ENCODE results near the gene MCM9.

MCM9 gene

DNA sequence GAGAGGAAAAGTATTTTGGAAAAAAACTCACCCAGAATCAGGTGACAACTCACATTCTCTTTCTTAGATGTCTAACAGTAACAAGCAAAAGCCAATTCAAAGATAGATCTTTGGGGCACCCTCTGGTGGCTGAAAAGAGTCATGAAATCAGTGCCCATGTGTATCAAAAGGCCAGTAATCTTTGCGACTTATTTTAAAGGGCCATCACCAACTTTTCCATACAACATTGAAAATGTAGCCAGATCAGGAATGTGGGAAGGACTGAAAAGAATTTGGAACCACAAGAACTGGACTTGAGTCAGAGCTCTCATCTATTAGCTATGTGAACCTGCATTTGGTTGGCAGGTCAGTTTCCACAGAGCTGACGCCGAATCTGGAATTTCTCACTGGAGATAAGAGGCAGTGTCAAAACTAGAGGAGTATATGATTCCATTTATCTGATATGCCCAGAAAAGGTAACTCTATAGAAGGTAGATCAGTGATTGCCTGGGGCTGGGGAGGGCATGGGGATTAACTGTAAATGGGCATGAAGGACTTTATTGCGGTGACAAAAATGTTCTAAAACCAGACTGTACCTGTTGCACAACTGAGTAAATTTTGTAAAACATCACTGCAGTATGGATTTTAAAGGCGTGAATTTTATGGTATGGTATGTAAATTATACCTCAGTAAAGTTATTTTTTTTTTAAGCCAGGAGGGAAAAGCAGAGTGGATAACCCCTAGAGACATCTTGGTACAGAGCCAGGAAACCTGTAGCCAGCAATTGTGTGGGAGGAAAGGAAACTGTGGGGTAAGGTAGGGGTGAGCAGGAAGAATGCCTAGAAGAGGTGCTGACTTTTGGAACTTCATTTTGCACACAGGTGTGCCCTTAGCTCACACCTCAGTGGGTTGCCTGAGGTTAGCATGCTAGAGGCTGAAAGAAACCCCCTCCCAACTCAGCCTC, 158.1 kb downstream of the MCM9 start:
- H3K4me3 ChIP-seq (ENCODE audit: low read length), result no peak overlapping the region
- no peaks in the 10 kb centered on the region for H3K79me2 ChIP-seq (ENCODE audit: low read length)
- no peaks in the 10 kb centered on the region for H3K9me3 ChIP-seq (ENCODE audit: insufficient read depth, low read length)
- no peak overlapping the region for H3K27ac ChIP-seq (ENCODE audit: low read length)
- no peaks in the 10 kb centered on the region for H3K4me1 ChIP-seq (ENCODE audit: low read length)
- H3K27me3 ChIP-seq (ENCODE audit: low read depth, low read length), result 0 out of 2 replicates have a peak, but pooled peaks cover 3% of the 10 kb centered on the region
- H3K4me2 ChIP-seq (ENCODE audit: low read length), result no peak overlapping the region
- no peaks in the 10 kb centered on the region for H3K36me3 ChIP-seq (replicated peaks; ENCODE audit: low read depth, low read length)
- no peaks in the 10 kb centered on the region for H4K20me1 ChIP-seq (ENCODE audit: insufficient read depth, low read length)
- H2AFZ ChIP-seq (ENCODE audit: low read depth, low read length), result no peak overlapping the region
- H3K9ac ChIP-seq (ENCODE audit: low read length), result no peak overlapping the region
- TF ChIP-seq, protein P1, sequence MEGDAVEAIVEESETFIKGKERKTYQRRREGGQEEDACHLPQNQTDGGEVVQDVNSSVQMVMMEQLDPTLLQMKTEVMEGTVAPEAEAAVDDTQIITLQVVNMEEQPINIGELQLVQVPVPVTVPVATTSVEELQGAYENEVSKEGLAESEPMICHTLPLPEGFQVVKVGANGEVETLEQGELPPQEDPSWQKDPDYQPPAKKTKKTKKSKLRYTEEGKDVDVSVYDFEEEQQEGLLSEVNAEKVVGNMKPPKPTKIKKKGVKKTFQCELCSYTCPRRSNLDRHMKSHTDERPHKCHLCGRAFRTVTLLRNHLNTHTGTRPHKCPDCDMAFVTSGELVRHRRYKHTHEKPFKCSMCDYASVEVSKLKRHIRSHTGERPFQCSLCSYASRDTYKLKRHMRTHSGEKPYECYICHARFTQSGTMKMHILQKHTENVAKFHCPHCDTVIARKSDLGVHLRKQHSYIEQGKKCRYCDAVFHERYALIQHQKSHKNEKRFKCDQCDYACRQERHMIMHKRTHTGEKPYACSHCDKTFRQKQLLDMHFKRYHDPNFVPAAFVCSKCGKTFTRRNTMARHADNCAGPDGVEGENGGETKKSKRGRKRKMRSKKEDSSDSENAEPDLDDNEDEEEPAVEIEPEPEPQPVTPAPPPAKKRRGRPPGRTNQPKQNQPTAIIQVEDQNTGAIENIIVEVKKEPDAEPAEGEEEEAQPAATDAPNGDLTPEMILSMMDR (IDR thresholded peaks at IDR 0.05; ENCODE audit: low read depth, low read length), result peak; percentile 72
- TF ChIP-seq EZH2phosphoT487 (IDR thresholded peaks at IDR 0.05; ENCODE audit: low read depth), result no peak

DNA sequence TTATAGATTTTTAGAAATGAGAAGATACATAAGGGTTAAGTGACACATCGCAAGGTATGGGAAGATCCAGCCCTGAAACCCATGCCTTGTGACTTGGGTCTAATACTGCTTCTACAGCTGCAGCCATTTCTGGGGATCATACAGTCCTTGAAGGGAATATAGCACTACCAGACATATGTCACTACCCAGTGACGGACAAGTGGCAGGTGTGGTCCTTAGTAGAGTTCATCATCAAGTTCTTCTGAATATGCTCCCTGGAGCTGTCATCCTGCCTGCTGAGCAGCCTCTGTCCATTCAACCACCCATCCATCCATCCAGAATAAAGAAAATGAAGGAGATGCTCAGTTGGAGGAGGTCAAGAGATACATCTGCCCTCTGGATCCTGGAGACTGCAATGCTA, 159.6 kb downstream of the MCM9 start:
- TF ChIP-seq, protein P1 (IDR thresholded peaks at IDR 0.05; ENCODE audit: low read depth, low read length), result no peak
- no peak for TF ChIP-seq EZH2phosphoT487 (IDR thresholded peaks at IDR 0.05; ENCODE audit: low read depth)
- Histone ChIP-seq H3K27ac (ENCODE audit: low read length) (no peak overlapping the region), H2AFZ (ENCODE audit: low read depth, low read length) (no peak overlapping the region), H3K79me2 (ENCODE audit: low read length) (no peaks in the 10 kb centered on the region), H3K27me3 (ENCODE audit: low read depth, low read length) (0 out of 2 replicates have a peak, but pooled peaks cover 3% of the 10 kb centered on the region), H3K9ac (ENCODE audit: low read length) (no peak overlapping the region), H4K20me1 (ENCODE audit: insufficient read depth, low read length) (no peaks in the 10 kb centered on the region), H3K36me3 (replicated peaks; ENCODE audit: low read depth, low read length) (no peaks in the 10 kb centered on the region), H3K4me2 (ENCODE audit: low read length) (no peak overlapping the region), H3K4me1 (ENCODE audit: low read length) (no peaks in the 10 kb centered on the region), H3K4me3 (ENCODE audit: low read length) (no peak overlapping the region), H3K9me3 (ENCODE audit: insufficient read depth, low read length) (no peaks in the 10 kb centered on the region)

GRCh38 chr6:118774581-118774980, 160.4 kb downstream of the MCM9 start:
- no peak for TF ChIP-seq EZH2phosphoT487 (IDR thresholded peaks at IDR 0.05; ENCODE audit: low read depth)
- TF ChIP-seq, protein P1 (IDR thresholded peaks at IDR 0.05; ENCODE audit: low read depth, low read length), result no peak
- Histone ChIP-seq H3K4me2 (ENCODE audit: low read length) (no peak overlapping the region), H4K20me1 (ENCODE audit: insufficient read depth, low read length) (no peaks in the 10 kb centered on the region), H3K9ac (ENCODE audit: low read length) (no peak overlapping the region), H3K27ac (ENCODE audit: low read length) (no peak overlapping the region), H3K4me1 (ENCODE audit: low read length) (no peaks in the 10 kb centered on the region), H3K79me2 (ENCODE audit: low read length) (no peaks in the 10 kb centered on the region), H3K4me3 (ENCODE audit: low read length) (no peak overlapping the region), H2AFZ (ENCODE audit: low read depth, low read length) (no peak overlapping the region), H3K36me3 (replicated peaks; ENCODE audit: low read depth, low read length) (no peaks in the 10 kb centered on the region), H3K27me3 (ENCODE audit: low read depth, low read length) (0 out of 2 replicates have a peak, but pooled peaks cover 3% of the 10 kb centered on the region), H3K9me3 (ENCODE audit: insufficient read depth, low read length) (no peaks in the 10 kb centered on the region)

DNA sequence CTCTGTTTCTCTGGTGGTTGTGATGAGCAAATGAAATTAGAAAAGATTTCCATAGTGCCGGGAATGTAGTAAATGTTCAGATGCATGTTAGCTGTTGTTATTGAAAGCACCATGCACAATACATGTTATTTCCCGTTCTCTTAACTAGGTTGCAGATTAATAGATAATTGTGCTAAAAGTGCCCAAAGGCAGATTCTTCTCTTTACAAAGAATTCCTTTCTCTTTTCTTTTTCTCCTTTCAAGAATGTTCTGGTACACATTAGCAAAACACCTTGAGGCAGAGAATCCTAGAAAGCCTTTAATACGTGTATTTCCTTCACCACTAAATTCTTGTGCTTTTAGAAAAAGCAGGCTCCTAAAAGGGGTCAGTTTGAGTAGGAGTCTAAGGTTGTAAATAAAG, 162.1 kb downstream of the MCM9 start:
- no peaks in the 10 kb centered on the region for H3K79me2 ChIP-seq (ENCODE audit: low read length)
- no peak overlapping the region for H3K27ac ChIP-seq (ENCODE audit: low read length)
- H3K4me3 ChIP-seq (ENCODE audit: low read length), result no peak overlapping the region
- H3K36me3 ChIP-seq (replicated peaks; ENCODE audit: low read depth, low read length), result no peaks in the 10 kb centered on the region
- H3K9ac ChIP-seq (ENCODE audit: low read length), result no peak overlapping the region
- H3K4me2 ChIP-seq (ENCODE audit: low read length), result no peak overlapping the region
- H4K20me1 ChIP-seq (ENCODE audit: insufficient read depth, low read length), result no peaks in the 10 kb centered on the region
- H3K9me3 ChIP-seq (ENCODE audit: insufficient read depth, low read length), result no peaks in the 10 kb centered on the region
- H3K4me1 ChIP-seq (ENCODE audit: low read length), result no peaks in the 10 kb centered on the region
- no peak for TF ChIP-seq EZH2phosphoT487 (IDR thresholded peaks at IDR 0.05; ENCODE audit: low read depth)
- TF ChIP-seq, protein P1 (IDR thresholded peaks at IDR 0.05; ENCODE audit: low read depth, low read length), result no peak
- H2AFZ ChIP-seq (ENCODE audit: low read depth, low read length), result no peak overlapping the region
- H3K27me3 ChIP-seq (ENCODE audit: low read depth, low read length), result 0 out of 2 replicates have a peak, but pooled peaks cover 3% of the 10 kb centered on the region
